HepG2 (cell line): ENCODE results near the gene BRIP1. TPM values are rescaled to one million over a fixed set of nuclear protein-coding genes. Genes with fewer than 3 reads are reported as not detected.

Experiments
- CHD4 ChIP-seq: fragments of 200-600 bp; sonication (generic); IDR thresholded peaks from 2 replicates; pipeline ENCODE4 v1.7.0; 2017; ENCODE audit warnings: mild to moderate bottlenecking, low read length, borderline replicate concordance
- IRF1 ChIP-seq: sonication (generic); formaldehyde crosslinking; IDR thresholded peaks from 2 replicates; pipeline ENCODE4 v1.4.0; 2020; ENCODE audit warnings: low read depth, mild to moderate bottlenecking, missing genetic modification reagents
- RCOR2 ChIP-seq: IDR thresholded peaks from 2 replicates; pipeline ENCODE4 v1.6.1; 2016; ENCODE audit warnings: missing biosample characterization, missing genetic modification reagents
- RFX3 ChIP-seq: IDR thresholded peaks from 2 replicates; pipeline ENCODE4 v1.6.1; 2016; ENCODE audit warnings: missing biosample characterization, missing genetic modification reagents
- ZBTB7B ChIP-seq: sonication (generic); formaldehyde crosslinking; IDR thresholded peaks from 2 replicates; pipeline ENCODE4 v1.4.0; 2020; ENCODE audit warnings: missing genetic modification reagents
- ZNF224 ChIP-seq: sonication (generic); formaldehyde crosslinking; IDR thresholded peaks from 2 replicates; pipeline ENCODE4 v1.5.0; 2020; ENCODE audit warnings: mild to moderate bottlenecking, missing genetic modification reagents
- ZNF75D ChIP-seq: sonication (generic); formaldehyde crosslinking; IDR thresholded peaks from 2 replicates; pipeline ENCODE4 v1.8.1; 2023; ENCODE audit warnings: missing genetic modification reagents, mild to moderate bottlenecking, borderline replicate concordance
- polyA plus RNA-seq, 8 experiments: library from polyadenylated mRNA; depleted of rRNA in 3 of 8; stranded (reverse) in 7 of 8; unstranded in 1 of 8; fragments of >200 nt; fragmentation: Illumina TruSeq in 4 of 8; extraction: Trizol in 4 of 8; gene quantifications; 2 replicates each; pipeline versions ENCODE4 v1.2.1 to v1.2.3, GENCODE V29; 2011 to 2016; ENCODE audit warnings: low read depth in 4 of 8, missing spikeins in 1 of 8, mixed read lengths in 1 of 8; ENCODE audit not compliant: insufficient read depth in 1 of 8
- total RNA-seq, 5 experiments: library from RNA; depleted of rRNA; stranded (reverse); fragments of >200 nt; fragmentation: Illumina TruSeq; extraction: Trizol; gene quantifications; 2 replicates each; pipeline ENCODE4 v1.2.3, GENCODE V29; 2016; ENCODE audit warnings: low read depth in 1 of 5
- TF ChIP-seq, protein P1 (sequence below): sonication (generic); formaldehyde crosslinking; IDR thresholded peaks from 2 replicates; pipeline ENCODE4 v1.8.0; 2022; ENCODE audit warnings: mild to moderate bottlenecking, missing genetic modification reagents, borderline replicate concordance
- TF ChIP-seq, protein P2 (sequence below): sonication (generic); formaldehyde crosslinking; IDR thresholded peaks from 2 replicates; pipeline ENCODE4 v1.4.0; 2020; ENCODE audit warnings: missing genetic modification reagents, borderline replicate concordance
- TF ChIP-seq, protein P3 (sequence below): sonication (generic); formaldehyde crosslinking; IDR thresholded peaks from 2 replicates; pipeline ENCODE4 v1.5.0; 2020; ENCODE audit warnings: mild to moderate bottlenecking, low read depth, missing genetic modification reagents, borderline replicate concordance

The BRIP1 gene
- total and polyA plus RNA-seq, 2 of the 13 experiments (the other 11 are each of a cell fraction or from before 2014, with no cell fraction given) = 3.8 to 27.7 TPM

DNA sequence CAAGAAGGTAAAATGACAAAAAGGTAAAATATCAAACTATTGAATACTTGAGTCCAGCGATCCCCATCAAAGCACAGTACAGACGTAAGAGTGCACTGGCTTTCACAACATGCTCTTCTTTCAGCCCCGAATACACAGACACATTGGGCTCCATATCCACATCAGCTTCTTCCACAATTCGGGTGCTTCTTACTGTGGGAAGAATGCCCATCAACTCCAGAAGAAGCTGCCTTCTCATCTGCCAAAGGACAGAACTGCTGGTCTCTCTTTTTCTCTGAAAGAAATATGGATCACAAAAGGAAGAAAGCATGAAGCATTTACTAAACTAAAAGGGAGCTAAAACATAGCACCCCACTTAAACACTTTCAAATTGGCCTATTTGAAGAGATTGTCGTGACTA, 44.0 kb upstream of the BRIP1 start (continued):
- TF ChIP-seq, protein P1, sequence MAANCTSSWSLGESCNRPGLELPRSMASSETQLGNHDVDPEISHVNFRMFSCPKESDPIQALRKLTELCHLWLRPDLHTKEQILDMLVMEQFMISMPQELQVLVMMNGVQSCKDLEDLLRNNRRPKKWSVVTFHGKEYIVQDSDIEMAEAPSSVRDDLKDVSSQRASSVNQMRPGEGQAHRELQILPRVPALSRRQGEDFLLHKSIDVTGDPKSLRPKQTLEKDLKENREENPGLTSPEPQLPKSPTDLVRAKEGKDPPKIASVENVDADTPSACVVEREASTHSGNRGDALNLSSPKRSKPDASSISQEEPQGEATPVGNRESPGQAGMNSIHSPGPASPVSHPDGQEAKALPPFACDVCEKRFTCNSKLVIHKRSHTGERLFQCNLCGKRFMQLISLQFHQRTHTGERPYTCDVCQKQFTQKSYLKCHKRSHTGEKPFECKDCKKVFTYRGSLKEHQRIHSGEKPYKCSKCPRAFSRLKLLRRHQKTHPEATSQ (CRISPR knock-in tag) = no peak
- TF ChIP-seq RCOR2 (CRISPR knock-in tag) = no peak
- TF ChIP-seq, protein P2, sequence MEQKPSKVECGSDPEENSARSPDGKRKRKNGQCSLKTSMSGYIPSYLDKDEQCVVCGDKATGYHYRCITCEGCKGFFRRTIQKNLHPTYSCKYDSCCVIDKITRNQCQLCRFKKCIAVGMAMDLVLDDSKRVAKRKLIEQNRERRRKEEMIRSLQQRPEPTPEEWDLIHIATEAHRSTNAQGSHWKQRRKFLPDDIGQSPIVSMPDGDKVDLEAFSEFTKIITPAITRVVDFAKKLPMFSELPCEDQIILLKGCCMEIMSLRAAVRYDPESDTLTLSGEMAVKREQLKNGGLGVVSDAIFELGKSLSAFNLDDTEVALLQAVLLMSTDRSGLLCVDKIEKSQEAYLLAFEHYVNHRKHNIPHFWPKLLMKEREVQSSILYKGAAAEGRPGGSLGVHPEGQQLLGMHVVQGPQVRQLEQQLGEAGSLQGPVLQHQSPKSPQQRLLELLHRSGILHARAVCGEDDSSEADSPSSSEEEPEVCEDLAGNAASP = no peak
- TF ChIP-seq ZNF224 (CRISPR knock-in tag) = no peak
- no peak for TF ChIP-seq CHD4
- TF ChIP-seq, protein P3, sequence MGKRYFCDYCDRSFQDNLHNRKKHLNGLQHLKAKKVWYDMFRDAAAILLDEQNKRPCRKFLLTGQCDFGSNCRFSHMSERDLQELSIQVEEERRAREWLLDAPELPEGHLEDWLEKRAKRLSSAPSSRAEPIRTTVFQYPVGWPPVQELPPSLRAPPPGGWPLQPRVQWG (CRISPR knock-in tag) = no peak
- TF ChIP-seq ZNF75D = no peak
- TF ChIP-seq RFX3 = no peak
- TF ChIP-seq ZBTB7B = no peak
- no peak for TF ChIP-seq IRF1 (CRISPR knock-in tag)
